AG09319 (cell line): Measurements from ENCODE around the gene BTBD10.
"Not testable (repeated sequence)": the region's sequence is repeated elsewhere in the genome, so short reads cannot be mapped to it uniquely, and the experiment has no call there.

ENCODE experiments used
- DNase-seq: peaks from one replicate; pipeline ENCODE4 v3.0.0-alpha.2; 2010; ENCODE audit warnings: low read depth; ENCODE audit errors: extremely low read depth
- CTCF ChIP-seq: IDR thresholded peaks from 2 replicates; pipeline ENCODE4 v1.5.1; 2011; ENCODE audit warnings: low read depth, mild to moderate bottlenecking, inconsistent platforms, low read length, moderate library complexity

The BTBD10 gene

DNA sequence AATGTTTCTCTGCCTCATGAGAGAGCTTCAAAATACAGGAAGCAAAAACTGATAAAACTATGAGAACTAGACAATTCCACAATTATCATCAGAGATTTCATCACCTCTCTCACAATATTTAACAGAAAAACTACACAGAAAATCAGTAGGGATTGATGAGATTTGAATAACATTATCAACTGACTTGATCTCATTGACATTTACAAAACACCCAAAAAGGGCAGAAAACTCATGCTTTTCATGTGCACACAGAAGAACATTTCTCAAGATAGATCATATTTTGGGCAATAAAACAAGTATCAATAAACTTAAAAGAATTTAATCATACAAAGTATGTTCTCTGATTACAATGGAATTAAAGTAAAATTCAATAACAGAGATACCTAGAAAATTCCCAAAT lies 35.6 kb downstream of the BTBD10 start:
- TF ChIP-seq CTCF = no peak
- no peak for DNase-seq

DNA sequence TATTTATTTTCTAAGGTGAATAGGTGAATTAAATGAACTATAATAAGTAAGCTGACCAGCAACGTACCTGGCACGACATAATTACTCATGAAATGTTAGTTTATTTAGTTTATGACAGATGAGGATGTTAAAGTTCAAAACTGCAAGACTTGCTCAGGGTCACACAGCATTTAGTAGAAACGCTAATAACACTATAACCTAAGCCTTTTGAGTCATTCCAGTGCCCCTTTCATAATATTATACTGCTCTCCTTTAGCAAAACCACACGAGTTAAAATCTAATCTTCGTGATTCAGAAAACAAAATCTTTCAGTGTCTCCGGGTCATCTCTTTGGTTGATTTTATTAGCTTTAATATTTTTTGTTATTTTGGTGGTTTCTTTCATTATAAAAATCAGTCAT lies 39.6 kb downstream of the BTBD10 start:
- no peak for TF ChIP-seq CTCF

GRCh38 chr11:13421561-13421960 lies 41.5 kb downstream of the BTBD10 start:
- no peak for TF ChIP-seq CTCF
- DNase-seq = no peak

More for the DNA sequence above, 39.6 kb downstream of the BTBD10 start:
- no peak for DNase-seq

GRCh38 chr11:13415201-13415600 lies 47.8 kb downstream of the BTBD10 start:
- no peak for DNase-seq
- TF ChIP-seq CTCF = no peak

GRCh38 chr11:13405220-13405619 lies 57.8 kb downstream of the BTBD10 start:
- no peak for TF ChIP-seq CTCF
- DNase-seq = no peak

DNA sequence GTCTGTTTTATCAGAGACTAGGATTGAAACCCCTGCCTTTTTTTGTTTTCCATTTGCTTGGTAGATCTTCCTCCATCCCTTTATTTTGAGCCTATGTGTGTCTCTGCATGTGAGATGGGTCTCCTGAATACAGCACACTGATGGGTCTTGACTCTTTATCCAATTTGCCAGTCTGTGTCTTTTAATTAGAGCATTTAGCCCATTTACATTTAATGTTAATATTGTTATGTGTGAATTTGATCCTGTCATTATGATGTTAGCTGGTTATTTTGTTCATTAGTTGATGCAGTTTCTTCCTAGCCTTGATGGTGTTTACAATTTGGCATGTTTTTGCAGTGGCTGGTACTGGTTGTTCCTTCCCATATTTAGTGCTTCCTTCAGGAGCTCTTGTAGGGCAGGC lies 64.7 kb downstream of the BTBD10 start:
- not testable (repeated sequence) for DNase-seq

- no peak for TF ChIP-seq CTCF
- no peak for DNase-seq
These were observed 71.8 kb downstream of the BTBD10 start for GRCh38 chr11:13391217-13391616.

GRCh38 chr11:13388741-13389140 lies 74.3 kb downstream of the BTBD10 start:
- no peak for DNase-seq
- TF ChIP-seq CTCF = no peak
